Frontal cortex (tissue), 4 donors: ENCODE measurements around the gene KCNAB1. TPM values are rescaled to one million over a fixed set of nuclear protein-coding genes. Genes with fewer than 3 reads are reported as not detected.
"Not testable (repeated sequence)": the region's sequence is repeated elsewhere in the genome, so short reads cannot be mapped to it uniquely, and the experiment has no call there.

ENCODE experiments used
- DNase-seq, 2 donors: peaks; one replicate each; pipeline ENCODE4 v3.0.0; 2012; ENCODE audit warnings: low spot score in 2 of 2
- FAIRE-seq: peaks from 2 replicates; lab custom pipeline; 2012; peaks lifted over from hg19 to GRCh38; lab: Jason Lieb, UNC
- total RNA-seq: library from RNA; depleted of rRNA; stranded (reverse); fragments of >200 nt; gene quantifications from one replicate; pipeline ENCODE4 v1.2.3, GENCODE V29; 2014
- donor health status: control.
- donor health status: control.
- donor health status: control.

Gene KCNAB1
- total RNA-seq, 1 donor from 2014 or later, result 31.4 TPM

- FAIRE-seq, result no peak
- no peak for DNase-seq
Observed at GRCh38 chr3:156251424-156251823, 131.0 kb downstream of the KCNAB1 start.

- DNase-seq (no peak), FAIRE-seq (no peak)
Observed at GRCh38 chr3:156252656-156253055, 132.3 kb downstream of the KCNAB1 start.

GRCh38 chr3:156253150-156253549, 132.8 kb downstream of the KCNAB1 start:
- DNase-seq (no peak), FAIRE-seq (no peak)

GRCh38 chr3:156256256-156256655, 135.9 kb downstream of the KCNAB1 start:
- FAIRE-seq (no peak), DNase-seq (no peak)

- FAIRE-seq (no peak), DNase-seq (no peak)
Observed at GRCh38 chr3:156256945-156257344, 136.6 kb downstream of the KCNAB1 start.

GRCh38 chr3:156258301-156258700, 137.9 kb downstream of the KCNAB1 start:
- DNase-seq, result no peak
- FAIRE-seq, result no peak

GRCh38 chr3:156259896-156260295, 139.5 kb downstream of the KCNAB1 start:
- FAIRE-seq (no peak), DNase-seq (no peak)

- FAIRE-seq (no peak), DNase-seq (no peak)
Observed at GRCh38 chr3:156260331-156260730, 140.0 kb downstream of the KCNAB1 start.

- FAIRE-seq (no peak), DNase-seq (no peak)
Observed at GRCh38 chr3:156264771-156265170, 144.4 kb downstream of the KCNAB1 start.

GRCh38 chr3:156271508-156271907, 151.1 kb downstream of the KCNAB1 start:
- DNase-seq, result no peak
- FAIRE-seq, result no peak

GRCh38 chr3:156271995-156272719, 151.8 kb downstream of the KCNAB1 start:
- DNase-seq (no peak), FAIRE-seq (no peak)

- DNase-seq (no peak), FAIRE-seq (no peak)
Observed at GRCh38 chr3:156273111-156273694, 152.8 kb downstream of the KCNAB1 start.

GRCh38 chr3:156274791-156275190, 154.4 kb downstream of the KCNAB1 start:
- FAIRE-seq (no peak), DNase-seq (no peak)

- not testable (repeated sequence) for FAIRE-seq, DNase-seq
Observed at GRCh38 chr3:156284637-156285036, 164.3 kb downstream of the KCNAB1 start.

GRCh38 chr3:156285626-156286025, 165.2 kb downstream of the KCNAB1 start:
- FAIRE-seq (no peak), DNase-seq (no peak)

- peak in 1 of 2 donors; percentile 10 for DNase-seq
- FAIRE-seq, result no peak
Observed at GRCh38 chr3:156290924-156291271, 170.5 kb downstream of the KCNAB1 start.

- FAIRE-seq, result no peak
Observed at GRCh38 chr3:156291272-156292123, 171.1 kb downstream of the KCNAB1 start.

GRCh38 chr3:156293566-156293965, 173.2 kb downstream of the KCNAB1 start:
- FAIRE-seq (no peak), DNase-seq (no peak)

More at GRCh38 chr3:156291272-156292123, 171.1 kb downstream of the KCNAB1 start:
- no peak for DNase-seq

GRCh38 chr3:156297582-156297981, 177.2 kb downstream of the KCNAB1 start:
- no peak for FAIRE-seq
- DNase-seq, result no peak

GRCh38 chr3:156298014-156298413, 177.6 kb downstream of the KCNAB1 start:
- FAIRE-seq, result no peak
- DNase-seq, result no peak

GRCh38 chr3:156298938-156299337, 178.6 kb downstream of the KCNAB1 start:
- FAIRE-seq (no peak), DNase-seq (no peak)
